AG04450 (cell line): ENCODE measurements around the gene PAIP1. TPM values are rescaled to one million over a fixed set of nuclear protein-coding genes. Genes with fewer than 3 reads are reported as not detected.

Source experiments
- CTCF ChIA-PET: fragments of 300-600, 350-600 bp; formaldehyde crosslinking; extraction: SDS; loops from one replicate; lab custom pipeline; 2022; ENCODE audit warnings: antibody characterized with exemption, inconsistent platforms; lab: Charles Lee
- POLR2A ChIA-PET: fragments of 350-600 bp; formaldehyde crosslinking; extraction: SDS; loops from one replicate; lab custom pipeline; 2021; ENCODE audit warnings: antibody characterized with exemption, inconsistent platforms; lab: Yijun Ruan, JAX
- DNase-seq: peaks from one replicate; pipeline ENCODE4 v3.0.0-alpha.2; 2011; ENCODE audit warnings: low read depth, low spot score
- H3K27ac ChIP-seq: one replicate; pipeline ENCODE4 v1.5.1; 2012; ENCODE audit warnings: low read depth, low read length, control low read depth
- H3K27me3 ChIP-seq: one replicate; pipeline ENCODE4 v1.6.0; 2012; ENCODE audit warnings: low read length; ENCODE audit not compliant: control insufficient read depth, insufficient read depth
- H3K4me3 ChIP-seq: 2 replicates; pipeline ENCODE4 v1.5.1; 2011; ENCODE audit warnings: mild to moderate bottlenecking, low read depth, low read length, control low read depth
- H3K9me3 ChIP-seq: 2 replicates; pipeline ENCODE4 v1.5.1; 2012; ENCODE audit warnings: low read length; ENCODE audit not compliant: control insufficient read depth, insufficient read depth
- CTCF ChIP-seq: IDR thresholded peaks from 2 replicates; pipeline ENCODE4 v1.5.1; 2011; ENCODE audit warnings: low read depth, low read length, control low read depth, inconsistent platforms
- polyA plus RNA-seq: library from polyadenylated mRNA; depleted of rRNA; stranded (reverse); fragments of >200 nt; gene quantifications from 2 replicates; pipeline ENCODE4 v1.2.3, GENCODE V29; 2011; rRNA removed

The PAIP1 gene
- polyA plus RNA-seq, 1 experiment = 148 TPM

GRCh38 chr5:43484106-43484849 is 72.6 kb downstream of the PAIP1 start:
- peak; percentile 70 for TF ChIP-seq CTCF
- CTCF ChIA-PET = interaction anchor here (0.5 to 2.8 kb wide), 47 partner anchors 8 to 1327 kb away, joined by 3 to 18 read pairs (median 5); partner anchors contain the start of genes C5orf34, CCL28, NIM1K and NNT
- POLR2A ChIA-PET = interaction anchor here (0.6 to 2.1 kb wide), 19 partner anchors 30 to 987 kb away, joined by 3 to 27 read pairs (median 5); partner anchors contain the start of genes C5orf34, HMGCS1, NIM1K and ZNF131

GRCh38 chr5:43483298-43484105 is 73.4 kb downstream of the PAIP1 start, which contains the start of gene TMEM267:
Gene TMEM267 (minus strand): TSS chr5:43483865. CDS start chr5:43453969, 29,896 bp downstream.
- no peaks in the 10 kb centered on the region for H3K27me3 ChIP-seq
- ChIA-PET POLR2A (interaction anchor here (0.6 to 2.1 kb wide), 17 partner anchors 31 to 988 kb away, joined by 3 to 27 read pairs (median 5); partner anchors contain the start of genes C5orf34, HMGCS1, NIM1K and ZNF131), CTCF (interaction anchor here (0.6 to 2.8 kb wide), 46 partner anchors 8 to 1328 kb away, joined by 3 to 18 read pairs (median 6); partner anchors contain the start of genes C5orf34, CCL28, NIM1K and ZNF131)
- DNase-seq = peak; percentile 85
- no peak for TF ChIP-seq CTCF
- peak within 1 kb of the TSS; percentile 95 for H3K27ac ChIP-seq
- no peaks in the 10 kb centered on the region for H3K9me3 ChIP-seq
- H3K4me3 ChIP-seq = peak within 1 kb of the TSS; percentile 87

More at GRCh38 chr5:43484106-43484849, 72.6 kb downstream of the PAIP1 start:
- H3K9me3 ChIP-seq = no peaks in the 10 kb centered on the region
- peak overlapping the region; percentile 87 for H3K4me3 ChIP-seq
- no peaks in the 10 kb centered on the region for H3K27me3 ChIP-seq
- H3K27ac ChIP-seq = peak overlapping the region; percentile 95
- DNase-seq = peak; percentile 45

- Histone ChIP-seq H3K4me3 (peak overlapping the region; percentile 87), H3K9me3 (no peaks in the 10 kb centered on the region), H3K27ac (peak overlapping the region; percentile 95), H3K27me3 (no peaks in the 10 kb centered on the region)
- no peak for DNase-seq
- ChIA-PET POLR2A (no interaction called here), CTCF (interaction anchor here (1.3 kb wide), 1 partner anchor 93 kb away, joined by 6 read pairs; no protein-coding TSS in a partner anchor)
- no peak for TF ChIP-seq CTCF
Measured at GRCh38 chr5:43482490-43483297, 74.2 kb downstream of the PAIP1 start.

Other genes starting within 250 kb of the PAIP1 start
- gene HMGCS1, start 243.7 kb downstream of the PAIP1 start, polyA plus RNA-seq = 26.5 and 31.1 TPM in 2 replicates
- gene CCL28, start 144.7 kb downstream of the PAIP1 start, polyA plus RNA-seq = 0.04 TPM in 2 replicates
- gene TMEM267, start 73.2 kb downstream of the PAIP1 start, polyA plus RNA-seq = 14.1 and 16.3 TPM in 2 replicates
- gene C5orf34, start 41.9 kb downstream of the PAIP1 start, polyA plus RNA-seq = 1.9 and 3.5 TPM in 2 replicates
- gene NNT, start 46.1 kb upstream of the PAIP1 start, polyA plus RNA-seq = 55.4 and 64.6 TPM in 2 replicates